DMS153 (cell line): Measurements from ENCODE around the gene FECH.
"Not testable (repeated sequence)": the region's sequence is repeated elsewhere in the genome, so short reads cannot be mapped to it uniquely, and the experiment has no call there.

Experiments
- DNase-seq: peaks from one replicate; lab custom pipeline; 2025; lab: John Stamatoyannopoulos, UW

Gene FECH, protein sequence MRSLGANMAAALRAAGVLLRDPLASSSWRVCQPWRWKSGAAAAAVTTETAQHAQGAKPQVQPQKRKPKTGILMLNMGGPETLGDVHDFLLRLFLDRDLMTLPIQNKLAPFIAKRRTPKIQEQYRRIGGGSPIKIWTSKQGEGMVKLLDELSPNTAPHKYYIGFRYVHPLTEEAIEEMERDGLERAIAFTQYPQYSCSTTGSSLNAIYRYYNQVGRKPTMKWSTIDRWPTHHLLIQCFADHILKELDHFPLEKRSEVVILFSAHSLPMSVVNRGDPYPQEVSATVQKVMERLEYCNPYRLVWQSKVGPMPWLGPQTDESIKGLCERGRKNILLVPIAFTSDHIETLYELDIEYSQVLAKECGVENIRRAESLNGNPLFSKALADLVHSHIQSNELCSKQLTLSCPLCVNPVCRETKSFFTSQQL

DNA sequence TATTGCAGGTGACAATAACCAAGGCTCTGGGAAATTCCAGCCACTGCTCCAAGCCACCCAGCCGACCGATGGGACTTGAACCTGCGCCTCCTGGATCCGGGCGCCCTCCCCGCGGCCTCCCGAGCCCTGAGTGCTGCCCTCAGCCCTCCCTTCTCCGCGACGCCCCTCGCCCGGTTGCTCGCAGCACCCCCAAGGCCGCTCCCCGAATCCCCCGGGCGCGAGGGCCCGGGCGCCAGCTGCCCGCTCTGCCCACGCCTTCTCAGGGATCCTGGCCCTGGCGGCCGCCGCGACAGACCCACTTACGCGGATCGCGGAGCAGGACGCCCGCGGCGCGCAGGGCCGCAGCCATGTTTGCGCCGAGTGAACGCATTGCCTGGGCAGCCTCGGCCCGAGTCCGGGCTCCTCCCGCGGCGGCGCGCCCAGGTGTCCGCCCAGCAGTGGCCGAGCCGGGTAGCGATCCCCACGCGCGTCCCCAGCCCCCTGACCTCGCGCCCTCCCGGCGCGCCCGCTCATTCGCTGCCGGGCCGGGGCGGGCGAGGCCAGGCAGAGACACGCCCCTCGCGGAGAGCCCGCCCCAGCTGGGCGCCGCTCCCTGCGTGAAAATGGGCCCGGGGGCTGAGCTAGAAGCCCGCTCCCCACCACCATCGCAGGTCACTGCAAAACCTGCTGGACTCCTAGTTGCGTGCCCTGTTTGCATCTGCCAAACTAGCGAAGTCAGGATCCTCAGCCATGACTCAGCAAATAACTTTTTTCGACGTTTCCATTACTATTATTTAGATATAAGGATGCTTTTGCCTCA, at the start of gene FECH:
TSS of gene FECH (minus strand) at position 452 of the 799 bp plus-strand sequence. CDS start at position 370, 82 bp downstream.
- peak; percentile 20 for DNase-seq

DNA sequence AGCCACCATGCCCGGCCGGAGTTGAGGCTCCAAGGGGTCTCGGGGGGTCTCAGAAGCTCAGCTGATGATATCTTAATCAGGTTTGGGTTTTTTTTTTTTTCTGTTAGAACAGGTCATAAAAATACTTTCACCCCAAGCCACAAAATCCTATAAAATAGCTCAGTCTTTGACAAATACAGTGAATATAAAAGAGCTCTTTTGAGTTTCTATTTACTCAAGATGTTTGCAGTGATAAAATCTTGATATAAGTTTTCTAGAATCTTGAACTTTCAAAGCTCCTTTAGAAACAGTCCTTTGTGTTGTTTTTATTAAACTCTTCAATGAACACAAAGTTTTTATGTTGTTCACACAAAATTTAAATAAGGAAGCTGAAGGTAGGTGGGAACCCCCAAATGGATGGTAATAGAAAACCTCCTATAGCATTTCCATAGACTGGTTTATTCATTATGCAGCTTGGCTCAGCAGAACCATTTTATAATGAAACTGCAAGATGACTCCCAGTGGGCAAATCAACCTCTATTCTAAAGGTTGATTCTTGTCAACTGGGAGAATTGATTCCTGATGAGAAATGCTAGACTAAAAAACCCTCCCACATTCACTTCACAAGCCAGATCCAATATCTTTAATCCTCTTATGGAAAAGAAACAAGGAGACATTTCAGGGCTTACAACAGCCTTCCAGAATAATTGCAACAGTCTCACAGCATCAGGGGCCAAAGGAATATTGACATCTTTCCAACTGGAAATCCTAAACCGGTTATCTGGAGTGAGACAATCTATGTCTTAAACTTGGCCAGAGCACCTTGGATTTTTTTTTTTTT, 48.7 kb upstream of the FECH start:
- DNase-seq: no peak

DNA sequence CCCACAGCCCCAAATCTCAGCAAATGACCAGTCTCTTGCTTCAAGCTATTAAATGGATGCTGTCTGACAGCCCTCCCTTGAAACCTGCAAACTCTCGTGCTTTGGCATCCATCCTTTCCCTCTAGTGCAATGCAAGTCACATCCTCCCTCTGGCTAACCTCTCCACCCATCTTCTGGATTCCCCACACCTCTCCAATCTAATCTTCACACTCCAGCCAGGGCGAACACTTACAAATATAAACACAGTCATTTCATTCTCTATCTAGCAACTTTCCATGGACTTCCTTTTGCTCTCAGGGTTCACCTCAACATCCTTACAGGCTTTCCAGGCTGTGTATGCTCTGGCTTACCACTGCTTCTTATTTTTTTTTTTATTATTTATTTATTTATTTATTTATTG, 45.2 kb upstream of the FECH start:
- DNase-seq: no peak

DNA sequence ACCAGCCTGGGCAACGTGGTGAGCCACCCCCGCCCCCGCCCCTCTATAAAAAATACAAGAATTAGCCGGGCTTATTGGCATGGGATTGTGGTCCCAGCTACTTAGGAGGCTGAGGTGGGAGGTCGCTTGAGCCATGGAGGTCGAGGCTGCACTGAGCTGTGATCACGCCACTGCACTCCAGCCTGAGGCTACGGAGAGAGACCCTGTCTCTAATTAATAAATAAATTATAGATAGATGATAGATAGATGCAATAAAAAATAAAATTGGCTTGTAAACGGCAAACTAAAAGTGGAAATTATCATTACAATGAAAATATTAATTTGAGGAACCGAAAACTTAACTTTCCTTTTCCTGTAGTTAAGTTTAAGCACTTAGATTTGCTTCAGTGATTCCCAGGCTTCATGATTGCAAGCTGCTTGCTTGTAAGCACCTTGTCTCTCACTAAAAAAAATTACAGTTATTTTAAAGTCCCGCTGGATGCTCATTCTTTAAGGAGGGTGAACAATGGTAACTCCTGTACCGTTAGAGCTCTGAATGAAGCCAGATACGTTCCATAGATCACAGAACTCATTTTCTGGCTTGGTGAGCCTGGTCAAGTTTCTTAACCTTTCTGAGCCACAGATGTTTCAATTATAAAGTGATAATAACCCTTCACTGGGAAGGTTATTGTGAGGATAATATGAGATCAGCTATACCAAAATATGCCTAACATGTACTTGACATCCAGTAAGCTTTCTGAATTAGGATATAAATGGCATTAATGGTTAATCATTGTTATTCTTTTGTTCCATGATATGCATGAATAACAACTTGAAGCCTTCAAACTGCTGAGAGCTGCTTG, 44.5 kb upstream of the FECH start:
- no peak for DNase-seq

DNA sequence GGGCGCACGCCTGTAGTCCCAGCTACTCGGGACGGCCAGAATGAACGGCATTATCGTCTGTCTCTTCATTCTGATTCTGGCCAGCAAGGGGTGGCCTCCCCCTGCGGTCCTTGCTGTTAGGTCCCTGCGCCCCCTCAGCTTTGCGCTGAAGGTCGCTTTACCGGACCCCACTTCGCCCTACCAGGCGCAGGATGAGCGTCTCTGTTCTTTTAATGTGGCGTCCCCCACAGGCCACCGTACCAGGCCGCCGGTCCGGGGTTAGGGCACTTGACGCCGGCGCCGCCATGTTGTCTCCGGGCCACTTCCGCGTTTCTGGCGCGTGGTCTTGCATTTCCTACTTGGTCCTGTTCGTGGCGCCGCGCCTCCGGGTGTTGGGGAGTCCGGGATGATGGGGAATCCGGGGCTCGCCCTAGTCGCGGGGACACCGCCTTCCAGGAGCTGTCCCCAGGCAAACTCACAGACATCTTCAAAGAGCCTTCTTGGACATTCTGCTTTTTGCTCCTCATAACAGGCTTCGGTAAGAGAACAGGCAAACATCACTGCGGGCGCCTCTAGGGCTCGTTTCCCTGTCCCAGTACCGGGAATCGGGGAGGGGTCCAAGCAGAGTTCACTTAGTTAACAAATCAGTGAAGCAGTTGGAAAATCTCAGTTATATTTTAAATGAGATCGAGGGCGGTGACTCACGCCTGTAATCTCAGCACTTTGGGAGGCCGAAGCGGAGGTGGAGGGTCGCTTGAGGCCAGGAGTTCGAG, 43.7 kb upstream of the FECH start:
- peak; percentile 89 for DNase-seq

DNA sequence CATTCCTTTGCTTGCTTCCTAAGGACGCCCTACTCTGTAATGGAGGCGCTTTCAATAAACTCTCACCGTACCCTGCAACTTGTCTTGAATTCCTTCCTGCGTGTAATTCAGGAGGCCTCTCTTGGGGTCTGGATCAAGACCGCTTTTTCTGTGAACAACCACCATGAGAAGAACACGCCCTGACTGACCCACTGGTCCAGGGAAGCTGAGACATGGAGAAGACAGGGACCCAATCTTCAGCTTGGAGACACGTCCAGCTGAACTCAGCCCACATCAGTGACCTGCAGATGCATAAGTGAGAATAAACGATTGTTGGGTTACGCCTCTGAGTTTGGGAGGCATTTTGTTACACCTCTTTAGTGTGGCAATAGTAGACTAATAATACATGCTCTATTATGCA, 42.9 kb upstream of the FECH start:
- no peak for DNase-seq

DNA sequence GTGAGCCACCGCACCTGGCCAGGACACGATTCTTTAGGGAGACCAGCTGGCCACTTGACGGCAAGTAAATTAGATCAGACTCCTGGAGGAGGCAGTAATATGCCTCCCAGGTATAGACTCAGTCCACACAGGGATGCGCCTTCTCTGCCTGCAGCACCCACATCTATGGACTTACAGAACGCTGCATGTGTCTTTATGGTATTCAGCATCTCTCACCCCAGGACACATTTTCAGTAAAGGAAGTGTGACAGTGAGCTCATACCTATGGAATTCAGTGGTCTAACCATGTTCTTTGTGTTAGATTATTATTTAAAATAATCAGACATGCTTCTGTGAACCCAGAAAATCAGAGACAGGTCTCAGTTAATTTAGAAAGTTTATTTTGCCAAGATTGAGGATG, 41.0 kb upstream of the FECH start:
- DNase-seq: no peak

DNA sequence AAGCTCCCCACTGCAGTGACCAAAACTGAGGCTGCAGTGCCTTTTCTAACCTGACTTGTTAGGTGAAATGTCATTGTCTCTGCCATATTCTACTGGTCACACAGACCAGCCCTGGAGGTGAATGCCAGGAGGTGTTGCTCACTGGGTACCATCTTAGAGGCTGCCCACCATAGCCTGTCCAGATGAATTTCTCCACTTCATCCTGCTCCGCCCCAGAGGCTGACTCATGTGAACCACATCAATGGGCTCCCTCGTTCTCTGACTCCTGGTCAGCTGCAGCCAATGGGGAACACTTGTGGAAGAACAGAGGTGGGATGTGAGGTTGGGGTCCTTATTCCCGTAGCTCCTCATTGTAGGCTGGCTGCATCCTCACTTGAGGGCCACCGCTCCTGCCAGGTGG, 38.5 kb upstream of the FECH start:
- no peak for DNase-seq

DNA sequence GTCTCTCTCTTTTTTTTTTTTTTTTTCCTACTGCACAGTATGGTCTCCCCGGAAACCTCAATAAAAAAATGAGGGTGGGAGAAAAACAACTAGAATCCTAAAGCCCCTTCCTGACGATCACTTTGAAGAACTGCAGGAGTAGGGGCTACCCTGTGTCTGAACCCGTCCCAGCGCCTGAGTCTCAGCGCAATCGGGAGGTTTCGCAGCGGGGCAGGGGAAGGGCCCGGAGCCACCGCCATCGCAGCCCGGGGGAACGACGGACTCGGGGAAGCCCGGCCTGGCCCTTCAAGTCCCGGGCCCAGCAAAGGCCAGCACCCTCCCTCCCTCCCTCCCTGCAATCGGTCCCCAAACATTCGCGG, 34.7 kb upstream of the FECH start:
- DNase-seq: no peak

DNA sequence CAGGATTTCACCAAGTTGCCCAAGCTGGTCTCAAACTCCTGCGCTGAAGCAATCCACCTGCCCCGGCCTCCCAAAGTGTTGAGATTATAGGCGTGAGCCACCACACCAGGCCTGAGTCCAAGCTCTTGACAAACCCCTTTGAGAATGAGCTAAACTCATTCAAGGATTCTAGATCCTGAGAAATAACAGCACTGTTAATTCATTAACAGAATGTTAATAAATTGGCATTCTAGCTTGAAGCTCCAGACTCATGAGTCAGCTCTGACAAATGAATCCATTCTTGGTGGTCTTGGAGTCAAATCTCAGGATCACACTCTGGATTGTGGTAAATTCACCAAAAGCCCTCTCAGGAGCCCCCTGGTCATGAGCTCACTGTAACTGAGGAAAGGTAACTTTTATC, 33.4 kb upstream of the FECH start:
- no peak for DNase-seq

DNA sequence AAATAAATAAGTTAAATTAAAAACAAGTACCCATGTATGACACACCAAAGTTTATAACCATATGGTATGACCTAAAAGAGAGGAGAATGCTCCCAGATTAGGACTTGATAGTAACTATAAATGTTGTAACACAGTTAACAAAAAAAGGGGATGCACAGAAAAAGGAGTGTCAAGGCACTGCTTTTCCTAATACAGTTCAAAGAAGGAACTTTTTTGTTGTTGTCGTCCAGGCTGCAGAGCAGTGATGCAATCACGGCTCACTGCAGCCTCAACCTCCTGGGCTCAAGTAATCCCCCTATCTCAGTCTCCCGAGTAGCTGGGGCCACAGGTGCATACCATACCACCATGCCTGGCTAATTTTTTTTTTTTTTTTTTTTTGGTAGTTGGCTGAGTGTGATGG, 32.4 kb upstream of the FECH start:
- DNase-seq: no peak

DNA sequence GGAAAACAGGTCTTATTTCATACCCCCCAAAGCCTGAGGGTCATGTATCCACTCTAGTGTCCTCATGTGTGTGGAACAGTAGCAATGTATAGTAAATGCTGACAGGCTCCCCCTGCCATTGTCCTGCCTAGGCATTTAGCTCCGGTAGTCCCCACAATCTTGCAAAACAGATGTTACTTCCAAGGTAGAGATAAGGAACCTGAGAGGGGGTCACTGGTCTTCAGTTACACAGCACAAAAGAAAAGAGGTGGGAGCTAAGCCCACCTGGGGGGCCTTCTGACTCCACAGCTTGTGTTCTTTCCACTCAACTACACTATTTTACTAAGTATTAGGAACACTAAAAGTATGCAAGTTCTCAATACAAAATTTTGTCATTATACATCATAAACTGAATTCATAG, 17.4 kb upstream of the FECH start:
- no peak for DNase-seq

DNA sequence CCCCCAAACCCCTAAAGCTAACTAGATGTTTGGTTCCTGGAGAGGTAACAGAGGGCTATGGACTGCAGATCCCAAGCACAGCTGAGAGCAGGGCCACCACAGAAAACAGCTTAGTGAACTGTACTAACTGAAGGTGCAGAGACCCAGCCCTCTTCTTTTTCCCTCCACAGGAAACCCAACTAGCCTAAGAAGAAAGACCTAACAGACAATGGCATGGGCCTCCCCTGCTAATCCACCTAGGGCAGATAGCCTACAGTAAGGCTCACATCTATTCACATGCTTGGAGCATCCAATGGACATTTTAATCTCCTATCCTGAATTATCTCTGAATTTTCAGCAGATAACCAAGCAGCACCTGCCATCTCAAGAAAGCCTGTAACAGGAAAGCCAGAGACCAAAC, 8.8 kb upstream of the FECH start:
- no peak for DNase-seq

DNA sequence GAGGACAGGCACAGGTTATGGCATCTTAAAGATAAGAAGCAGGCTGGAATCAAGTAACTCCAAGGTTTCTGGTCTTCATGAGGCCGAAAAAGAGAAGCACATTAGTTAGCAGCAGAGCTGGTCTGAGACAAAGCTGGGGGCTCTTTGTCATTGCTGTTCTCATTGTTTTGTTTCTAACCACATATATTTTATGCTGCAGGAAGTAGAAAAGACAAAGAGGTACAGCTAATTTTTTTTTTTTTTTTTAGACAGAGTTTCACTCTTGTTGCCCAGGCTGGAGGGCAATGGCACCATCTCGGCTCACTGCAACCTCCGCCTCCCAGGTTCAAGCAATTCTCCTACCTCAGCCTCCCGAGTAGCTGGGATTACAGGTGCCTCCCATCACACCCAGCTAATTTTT, 6.2 kb upstream of the FECH start:
- DNase-seq: not testable (repeated sequence)

DNA sequence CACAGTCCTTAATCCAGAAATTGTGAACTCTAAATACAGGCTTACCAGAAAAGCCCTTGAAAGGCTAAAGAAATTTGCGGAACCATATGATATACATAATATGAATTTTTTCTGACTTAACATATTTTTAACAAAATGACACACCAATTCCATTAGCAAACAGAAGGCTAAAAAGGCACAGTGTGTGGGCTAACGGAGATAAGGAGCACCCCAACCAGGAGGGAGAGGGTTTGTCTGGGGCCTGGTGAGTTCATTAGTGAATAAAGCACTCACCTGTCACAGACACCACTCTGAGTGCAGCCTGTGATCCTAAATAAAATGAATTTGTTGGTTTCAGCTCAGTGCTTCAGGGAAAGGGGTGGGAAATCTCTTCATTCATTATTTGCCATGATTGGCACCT, 2.7 kb upstream of the FECH start:
- DNase-seq: no peak

DNA sequence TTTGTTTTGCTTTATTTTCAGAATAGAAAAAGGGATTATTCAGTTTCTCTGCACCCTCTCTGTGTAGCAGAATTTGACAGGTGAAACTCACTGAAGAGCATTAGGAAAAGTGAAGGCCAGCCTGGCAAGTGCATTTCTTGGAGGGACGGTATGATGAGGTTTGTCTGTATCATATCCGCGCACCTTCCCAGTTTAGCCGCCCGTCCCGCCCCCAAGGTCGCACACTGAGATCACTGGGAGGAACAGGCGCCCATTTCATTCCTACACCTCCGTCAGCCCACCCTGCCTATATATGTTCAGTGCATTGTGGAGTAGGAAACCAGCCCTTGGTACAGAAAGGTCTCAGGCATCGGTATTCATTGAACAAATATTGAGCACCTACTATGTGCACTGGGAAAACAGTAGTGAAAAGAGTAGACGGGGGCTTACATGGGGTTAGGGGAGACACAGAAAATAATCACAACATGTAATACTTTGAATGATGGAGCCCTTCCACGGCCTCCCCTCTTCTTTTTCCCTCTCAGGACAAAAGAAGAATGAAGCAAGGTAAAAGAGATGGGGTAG, 678 bp upstream of the FECH start:
- no peak for DNase-seq

DNA sequence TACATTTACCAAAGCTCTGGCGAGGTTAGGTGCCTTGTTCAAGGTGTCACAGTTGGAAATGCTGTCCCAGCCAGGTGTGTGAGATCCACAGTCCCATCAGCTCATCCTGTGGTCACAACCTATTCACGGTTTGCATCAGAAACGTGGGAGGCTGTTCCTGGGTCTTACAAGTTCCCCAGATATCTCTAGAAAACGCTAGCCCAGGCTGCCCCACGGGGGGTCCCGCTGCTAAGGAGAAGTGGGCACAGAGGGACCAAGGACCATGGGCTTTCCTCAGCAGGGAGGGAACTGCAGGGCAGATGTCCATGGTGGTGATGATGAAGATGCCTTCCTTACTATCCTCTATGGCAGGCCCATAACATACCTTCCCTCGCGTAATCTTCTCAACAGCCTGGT, 649 bp downstream of the FECH start:
- no peak for DNase-seq

DNA sequence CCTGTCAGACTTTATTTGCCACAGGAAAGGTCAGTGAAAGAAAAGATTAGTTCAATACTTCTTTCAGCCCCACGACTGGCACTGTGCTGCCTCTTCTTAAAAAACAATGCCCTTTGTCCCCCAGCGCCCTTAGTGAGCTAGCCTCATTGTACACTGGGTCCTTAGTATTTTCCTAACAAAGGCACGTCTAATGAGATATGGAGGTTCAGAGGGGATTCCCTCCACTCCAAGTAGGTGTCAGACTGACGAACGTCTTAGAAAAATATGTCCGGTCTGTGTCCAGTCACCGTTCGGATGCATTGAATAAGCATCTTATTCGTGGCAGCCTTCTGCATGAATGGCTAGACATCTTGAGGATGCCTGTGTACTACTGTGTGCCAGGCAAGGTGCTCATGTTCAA, 1.1 kb downstream of the FECH start:
- DNase-seq: no peak

DNA sequence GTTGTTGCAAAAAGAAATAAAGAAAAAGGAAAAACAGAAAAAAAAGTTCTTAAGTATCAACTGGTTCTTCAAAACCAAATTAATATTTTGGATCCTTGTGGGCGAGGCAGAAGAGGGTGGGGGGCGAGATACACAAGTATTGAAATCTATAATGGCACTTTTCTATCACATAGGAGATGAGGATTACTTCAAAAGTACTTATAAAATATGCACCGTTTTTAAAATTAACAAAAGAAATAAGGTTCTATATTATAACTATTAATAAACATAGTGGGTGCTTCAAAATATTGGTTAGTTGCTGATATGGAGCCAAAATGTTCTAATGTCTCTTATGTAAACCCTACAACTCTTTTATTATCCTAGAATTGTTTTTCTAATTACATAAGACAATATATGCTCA, 2.1 kb downstream of the FECH start:
- no peak for DNase-seq

DNA sequence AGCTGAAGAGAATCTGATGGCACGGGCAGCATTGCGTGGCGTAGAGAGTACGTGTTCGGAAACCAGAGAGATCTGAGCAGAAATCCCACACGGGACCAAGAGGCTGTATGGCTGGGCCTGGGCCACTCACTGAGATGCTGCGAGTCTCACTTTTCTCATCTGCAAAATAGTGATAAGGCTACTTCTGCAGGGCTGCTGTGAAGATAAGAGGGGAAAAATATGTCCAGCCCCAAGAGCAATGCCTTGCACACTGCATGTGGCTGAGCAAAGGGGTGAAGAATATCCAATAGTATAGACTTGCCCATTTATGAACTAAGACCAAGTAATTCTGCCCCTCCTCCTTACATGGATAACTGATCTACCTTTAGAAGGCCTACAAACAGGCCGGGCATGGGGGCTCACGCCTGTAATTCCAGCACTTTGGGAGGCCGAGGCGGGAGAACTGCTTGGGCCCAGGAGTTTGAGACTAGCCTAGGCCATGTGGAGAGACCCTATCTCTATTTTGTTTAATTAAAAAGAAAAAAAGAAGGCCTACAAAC, 3.1 kb downstream of the FECH start:
- no peak for DNase-seq
